LNCaP clone FGC (cell line): ENCODE measurements around the gene PKP4.

Experiments used
- DNase-seq: peaks from one replicate; pipeline ENCODE4 v3.0.0-alpha.2; 2011; ENCODE audit warnings: low read depth
- H3K4me3 ChIP-seq: 2 replicates; pipeline ENCODE4 v1.5.1; 2011; ENCODE audit warnings: mild to moderate bottlenecking, low read depth, low read length, control low read depth
- CTCF ChIP-seq: IDR thresholded peaks from 2 replicates; pipeline ENCODE4 v1.5.1; 2012; ENCODE audit warnings: mild to moderate bottlenecking; ENCODE audit not compliant: control insufficient read depth, insufficient read depth; ENCODE audit errors: extremely low read depth

Gene PKP4

DNA sequence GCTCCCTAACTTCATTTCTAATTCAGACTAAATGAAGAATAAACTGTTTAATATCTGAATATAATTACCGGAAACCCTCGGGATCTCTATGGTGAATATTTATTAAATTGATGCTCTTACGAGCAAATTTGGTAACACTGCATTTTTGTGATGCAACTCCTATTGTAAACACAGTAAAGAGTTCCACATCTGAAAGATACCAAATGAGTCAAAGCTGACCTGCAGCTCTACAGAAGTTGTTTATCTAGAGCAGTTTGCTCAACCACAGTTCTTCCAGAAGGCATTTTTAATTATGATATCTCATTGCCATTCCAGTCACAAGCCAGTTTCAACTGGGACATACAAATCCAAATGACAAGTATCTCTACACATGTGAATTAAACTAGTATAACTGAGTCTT lies 129.7 kb downstream of the PKP4 start:
- DNase-seq = no peak
- no peak overlapping the region for H3K4me3 ChIP-seq
- TF ChIP-seq CTCF = no peak

DNA sequence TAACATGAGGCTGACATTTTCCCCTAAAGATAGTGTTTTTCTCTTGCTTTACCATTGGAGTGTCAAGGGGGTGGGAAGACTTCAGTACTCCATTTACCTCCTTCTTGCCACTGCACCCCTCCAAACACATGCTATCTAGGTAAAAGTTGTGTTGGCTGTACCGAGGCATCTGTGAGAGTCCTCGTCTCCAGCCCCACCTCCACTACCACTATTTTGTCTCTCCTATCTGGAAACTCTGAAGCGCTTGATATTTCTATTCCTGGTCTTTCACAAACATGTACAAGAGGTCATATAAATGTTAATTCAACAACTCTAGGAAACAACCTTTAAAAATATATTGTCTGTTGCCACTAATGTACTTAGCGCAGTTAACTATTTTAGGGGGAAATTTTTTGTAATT lies 132.6 kb downstream of the PKP4 start:
- no peak for DNase-seq
- no peak overlapping the region for H3K4me3 ChIP-seq
- TF ChIP-seq CTCF = no peak

DNA sequence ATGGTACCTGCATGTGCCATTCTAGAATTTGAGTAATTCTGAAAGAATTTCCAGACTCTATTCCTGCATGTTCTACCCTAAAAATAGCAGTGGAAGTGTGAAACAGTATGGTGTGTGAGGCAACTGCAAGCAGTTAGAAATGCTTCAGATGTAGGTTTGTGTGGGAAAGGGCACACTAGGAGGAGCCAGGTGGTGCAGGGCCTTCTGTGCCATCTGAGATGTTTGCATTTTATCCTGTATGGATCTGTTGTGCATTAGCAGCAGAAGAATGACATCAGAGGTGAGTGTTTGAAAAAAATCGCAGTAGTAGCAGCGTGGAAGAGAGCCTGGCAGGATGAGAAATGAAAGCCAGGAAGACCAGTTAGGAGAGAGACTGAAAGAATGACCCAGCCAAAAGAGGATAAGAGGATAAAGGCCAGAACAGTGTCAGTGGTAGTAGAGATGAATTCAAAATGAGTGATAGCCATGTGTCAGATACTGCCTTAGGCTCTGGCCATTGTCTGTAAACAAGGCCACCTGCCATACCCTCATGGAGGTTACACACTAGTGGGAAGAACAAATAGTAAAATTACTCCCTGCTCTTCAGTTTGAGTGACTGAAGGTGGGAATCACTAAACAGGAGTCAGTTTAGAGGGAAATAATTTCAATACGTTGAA lies 142.2 kb downstream of the PKP4 start:
- DNase-seq = no peak
- H3K4me3 ChIP-seq = no peak overlapping the region
- no peak for TF ChIP-seq CTCF

- no peak for TF ChIP-seq CTCF
- H3K4me3 ChIP-seq = no peak overlapping the region
- DNase-seq = no peak
Observed at GRCh38 chr2:158599609-158600008, 142.9 kb downstream of the PKP4 start.

DNA sequence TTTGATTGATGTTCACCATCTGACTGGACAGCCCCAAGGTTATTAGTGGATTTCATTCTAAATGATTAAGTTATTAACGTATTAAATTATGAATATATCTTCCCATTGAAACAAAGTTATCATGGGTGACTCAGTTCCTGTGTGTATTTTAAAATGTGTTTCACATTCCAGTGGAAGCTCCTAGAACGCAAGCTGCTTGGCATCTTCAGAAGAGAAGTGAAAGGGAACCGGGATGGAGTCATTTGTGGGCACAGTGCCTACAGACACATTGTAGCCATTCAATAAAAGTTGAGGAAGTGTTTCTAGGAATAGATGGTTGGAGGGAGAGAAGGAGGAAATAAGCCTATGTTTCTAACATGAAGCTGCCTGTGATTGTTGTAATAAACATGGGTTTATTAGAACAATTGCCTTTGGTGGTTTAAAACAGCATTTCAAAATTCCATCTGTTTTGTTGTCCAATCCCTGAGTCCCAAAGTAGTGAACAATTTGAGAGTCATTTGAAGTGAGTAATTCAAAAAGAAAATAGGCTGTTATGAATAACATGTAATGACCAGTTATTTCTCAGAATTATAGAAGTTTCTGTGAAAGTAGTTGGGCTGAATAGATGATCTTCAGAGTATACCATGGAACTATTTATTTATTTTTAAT lies 143.5 kb downstream of the PKP4 start:
- H3K4me3 ChIP-seq = no peak overlapping the region
- peak; percentile 72 for DNase-seq
- no peak for TF ChIP-seq CTCF

DNA sequence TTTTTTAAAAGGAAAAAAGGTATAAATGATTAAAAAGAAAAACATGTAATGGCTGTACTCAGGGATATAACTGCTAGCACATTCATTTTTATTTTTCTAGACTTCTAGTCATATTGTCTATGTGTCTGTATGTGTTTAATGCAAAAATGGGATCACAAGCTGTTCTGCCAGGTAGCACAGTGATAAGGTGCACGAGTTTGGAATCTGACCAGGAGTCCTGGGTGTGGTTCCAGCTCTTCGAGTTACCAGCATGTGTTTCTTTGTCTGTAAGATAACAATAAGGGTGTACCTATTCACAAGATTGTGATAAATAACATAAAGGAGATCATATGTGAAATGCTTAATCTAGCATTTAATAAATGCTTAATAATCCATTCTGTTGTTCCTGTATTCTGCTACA lies 145.3 kb downstream of the PKP4 start:
- no peak overlapping the region for H3K4me3 ChIP-seq
- TF ChIP-seq CTCF = no peak
- DNase-seq = peak; percentile 55

DNA sequence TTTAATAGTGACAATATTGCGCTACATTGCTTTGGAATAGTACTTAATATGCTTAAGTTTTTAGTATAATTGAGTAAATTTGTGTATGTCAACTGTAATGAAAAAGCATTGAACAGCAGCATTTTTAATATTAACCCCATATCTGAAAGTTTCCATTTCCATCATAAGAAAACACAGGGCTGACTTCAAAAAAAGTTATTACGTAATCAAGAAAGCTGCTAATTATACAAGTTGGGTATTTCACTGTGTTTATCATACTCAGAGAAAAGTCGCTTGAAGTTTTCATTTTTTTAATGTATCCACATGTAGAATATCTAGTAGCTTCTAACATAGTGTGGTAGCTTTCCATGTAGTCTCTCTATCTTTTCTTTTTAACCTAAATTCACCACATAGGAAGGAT lies 146.5 kb downstream of the PKP4 start:
- no peak for DNase-seq
- no peak overlapping the region for H3K4me3 ChIP-seq
- TF ChIP-seq CTCF = no peak
